Coronary artery (tissue), 2 donors: ENCODE data around the gene EPG5.

ENCODE experiments used
- DNase-seq: peaks from one replicate; pipeline ENCODE4 v3.0.0-alpha.2; 2017; ENCODE audit warnings: low spot score
- H3K27ac ChIP-seq, 2 donors: fragments of 200-600 bp; sonication (generic); one replicate each; pipeline ENCODE4 v1.5.1; 2016 to 2019
- H3K4me3 ChIP-seq: fragments of 200-600 bp; sonication (generic); 2 replicates; pipeline ENCODE4 v1.5.1; 2016; ENCODE audit warnings: mild to moderate bottlenecking, moderate library complexity
- CTCF ChIP-seq: fragments of 200-600 bp; sonication (generic); IDR thresholded peaks from one replicate; pipeline ENCODE4 v1.5.1; 2019; ENCODE audit warnings: antibody characterized with exemption

EPG5 gene

GRCh38 chr18:45967007-45967706 lies at the start of gene EPG5:
Gene EPG5, minus strand, starts transcription at chr18:45967329. Its CDS starts 90 bp downstream, at chr18:45967239.
- peak within 1 kb of the TSS; percentile 93 for H3K4me3 ChIP-seq
- peak; percentile 96 for DNase-seq
- H3K27ac ChIP-seq, result peak within 1 kb of the TSS; percentile 55 to 80
- no peak for TF ChIP-seq CTCF

- TF ChIP-seq CTCF, result no peak
Measured at GRCh38 chr18:46013484-46014189, 46.5 kb upstream of the EPG5 start.

GRCh38 chr18:46010676-46011075 lies 43.5 kb upstream of the EPG5 start:
- H3K27ac ChIP-seq, result no peak overlapping the region
- H3K4me3 ChIP-seq, result no peak overlapping the region
- no peak for TF ChIP-seq CTCF
- no peak for DNase-seq

More at GRCh38 chr18:46013484-46014189, 46.5 kb upstream of the EPG5 start:
- no peak overlapping the region for H3K4me3 ChIP-seq
- no peak overlapping the region for H3K27ac ChIP-seq
- DNase-seq, result no peak

GRCh38 chr18:46010050-46010449 lies 42.9 kb upstream of the EPG5 start:
- H3K27ac ChIP-seq, result no peak overlapping the region

GRCh38 chr18:46009125-46009840 lies 42.2 kb upstream of the EPG5 start:
- Histone ChIP-seq H3K27ac (no peak overlapping the region), H3K4me3 (no peak overlapping the region)
- no peak for DNase-seq
- TF ChIP-seq CTCF, result no peak

More at GRCh38 chr18:46010050-46010449, 42.9 kb upstream of the EPG5 start:
- no peak for TF ChIP-seq CTCF
- DNase-seq, result no peak
- no peak overlapping the region for H3K4me3 ChIP-seq

GRCh38 chr18:46008531-46008930 lies 41.4 kb upstream of the EPG5 start:
- no peak for DNase-seq

More at GRCh38 chr18:46008531-46008930, 41.4 kb upstream of the EPG5 start:
- no peak for TF ChIP-seq CTCF
- no peak overlapping the region for H3K27ac ChIP-seq
- H3K4me3 ChIP-seq, result no peak overlapping the region
